H1 (cell line): ENCODE results near the gene ST3GAL2. TPM values are rescaled to one million over a fixed set of nuclear protein-coding genes. Genes with fewer than 3 reads are reported as not detected.
A peak's percentile ranks its signal among the peaks of the same experiment; 100 is the strongest.

Experiments
- CTCF ChIA-PET: fragments of 300-600 bp; sonication (Branson Sonifier 250); formaldehyde crosslinking; loops from one replicate; lab custom pipeline; 2021; ENCODE audit not compliant: partially characterized antibody; lab: Charles Lee
- POLR2A ChIA-PET: fragments of 300-600 bp; sonication (Branson Sonifier 250); formaldehyde crosslinking; loops from one replicate; lab custom pipeline; 2021; ENCODE audit warnings: inconsistent platforms; ENCODE audit not compliant: partially characterized antibody; lab: Charles Lee
- DNase-seq, 2 experiments: peaks; one replicate each; pipeline versions ENCODE4 v3.0.0 to v3.0.0-alpha.2; 2010 to 2022; ENCODE audit warnings: low spot score in 2 of 2, low read depth in 1 of 2, mixed read lengths in 1 of 2
- FAIRE-seq: peaks from 2 replicates; lab custom pipeline; 2011; peaks lifted over from hg19 to GRCh38; lab: Jason Lieb, UNC
- H2AFZ ChIP-seq: 2 replicates; pipeline ENCODE4 v1.8.1; 2012; ENCODE audit warnings: low read length, inconsistent platforms
- H2AK5ac ChIP-seq: 2 replicates; pipeline ENCODE4 v1.6.1; 2013; ENCODE audit warnings: low read depth, low read length
- H2BK120ac ChIP-seq: replicated peaks from 2 replicates; pipeline ENCODE3; 2013; ENCODE audit warnings: low read depth, low read length, inconsistent platforms
- H2BK12ac ChIP-seq: 2 replicates; pipeline ENCODE4 v1.6.1; 2013; ENCODE audit warnings: low read depth, low read length
- H2BK15ac ChIP-seq: 2 replicates; pipeline ENCODE4 v1.6.1; 2013; ENCODE audit warnings: low read length
- H2BK20ac ChIP-seq: 2 replicates; pipeline ENCODE4 v1.6.1; 2013; ENCODE audit warnings: low read length
- H2BK5ac ChIP-seq: 2 replicates; pipeline ENCODE4 v1.6.1; 2013; ENCODE audit warnings: low read depth, low read length
- H3K14ac ChIP-seq: 2 replicates; pipeline ENCODE4 v1.6.1; 2013; ENCODE audit warnings: inconsistent platforms; ENCODE audit not compliant: insufficient read length
- H3K18ac ChIP-seq: 2 replicates; pipeline ENCODE4 v1.6.1; 2013; ENCODE audit warnings: low read length; ENCODE audit errors: extremely low read depth
- H3K23ac ChIP-seq: 2 replicates; pipeline ENCODE4 v1.6.1; 2013; ENCODE audit warnings: inconsistent platforms; ENCODE audit not compliant: insufficient read length
- H3K23me2 ChIP-seq: 2 replicates; pipeline ENCODE4 v1.6.1; 2013; ENCODE audit warnings: low read depth, low read length
- H3K27ac ChIP-seq: 2 replicates; pipeline ENCODE4 v1.6.1; 2011; ENCODE audit warnings: low read depth, low read length, inconsistent platforms
- H3K27me3 ChIP-seq, 4 experiments: replicated peaks in 1 of 4; 1 replicate in 1 of 4; 2 replicates in 3 of 4; pipeline versions ENCODE4 v1.6.1 to v1.8.1; 2011 to 2013; ENCODE audit warnings: low read length in 3 of 4, mild to moderate bottlenecking in 3 of 4, inconsistent platforms in 2 of 4, mixed read lengths in 2 of 4, moderate library complexity in 1 of 4; ENCODE audit not compliant: control insufficient read depth in 3 of 4, insufficient read depth in 3 of 4; ENCODE audit errors: extremely low read depth in 1 of 4
- H3K36me3 ChIP-seq, 4 experiments: 2 replicates each; pipeline versions ENCODE4 v1.6.1 to v1.8.1; 2011 to 2013; ENCODE audit warnings: mild to moderate bottlenecking in 4 of 4, low read length in 3 of 4, moderate library complexity in 2 of 4, control low read depth in 1 of 4, inconsistent platforms in 1 of 4; ENCODE audit not compliant: insufficient read depth in 4 of 4, control insufficient read depth in 2 of 4
- H3K4ac ChIP-seq: replicated peaks from 2 replicates; pipeline ENCODE3; 2013; ENCODE audit warnings: low read length, low read depth, mixed read lengths, inconsistent platforms; ENCODE audit not compliant: insufficient read length
- H3K4me1 ChIP-seq, 4 experiments: replicated peaks in 1 of 4; 1 replicate in 1 of 4; 2 replicates in 3 of 4; pipeline versions ENCODE4 v1.6.1 to v1.8.1; 2011 to 2013; ENCODE audit warnings: low read length in 3 of 4, inconsistent platforms in 2 of 4, mixed read lengths in 1 of 4; ENCODE audit not compliant: insufficient read depth in 4 of 4, control insufficient read depth in 3 of 4
- H3K4me2 ChIP-seq, 2 experiments: 2 replicates each; pipeline versions ENCODE4 v1.6.1 to v1.8.1; 2011 to 2013; ENCODE audit warnings: low read depth in 2 of 2, low read length in 2 of 2, control low read depth in 1 of 2, inconsistent platforms in 1 of 2, mild to moderate bottlenecking in 1 of 2; ENCODE audit not compliant: insufficient read depth in 1 of 2
- H3K4me3 ChIP-seq, 4 experiments: fragments of 200-600, 300-600 bp in 1 of 4; sonication (generic), shearing (Covaris generic), sonication (Bioruptor Twin) in 1 of 4; 2 replicates each; pipeline versions ENCODE4 v1.5.1 to v1.8.1; 2011 to 2016; ENCODE audit warnings: low read length in 4 of 4, low read depth in 3 of 4, control low read depth in 2 of 4, inconsistent platforms in 2 of 4, mild to moderate bottlenecking in 2 of 4, mixed read lengths in 1 of 4, moderate library complexity in 1 of 4; ENCODE audit not compliant: insufficient read depth in 2 of 4; ENCODE audit errors: extremely low read depth in 1 of 4
- H3K56ac ChIP-seq: replicated peaks from 2 replicates; pipeline ENCODE3; 2013; ENCODE audit warnings: low read depth, mild to moderate bottlenecking, mixed read lengths, low read length, inconsistent platforms; ENCODE audit not compliant: insufficient read length
- H3K79me1 ChIP-seq: 2 replicates; pipeline ENCODE4 v1.6.1; 2013; ENCODE audit warnings: low read depth, low read length, control low read depth
- H3K79me2 ChIP-seq, 2 experiments: 2 replicates each; pipeline versions ENCODE4 v1.6.1 to v1.8.1; 2012 to 2013; ENCODE audit warnings: low read length in 2 of 2, mild to moderate bottlenecking in 2 of 2, inconsistent platforms in 1 of 2; ENCODE audit not compliant: insufficient read depth in 2 of 2, control insufficient read depth in 1 of 2
- H3K9ac ChIP-seq, 4 experiments: replicated peaks in 1 of 4; 1 replicate in 1 of 4; 2 replicates in 3 of 4; pipeline versions ENCODE4 v1.6.1 to v1.8.1; 2011 to 2013; ENCODE audit warnings: low read depth in 3 of 4, low read length in 3 of 4, control low read depth in 2 of 4, mild to moderate bottlenecking in 2 of 4, moderate library complexity in 2 of 4, inconsistent platforms in 1 of 4; ENCODE audit errors: extremely low read depth in 1 of 4
- H3K9me3 ChIP-seq, 2 experiments: 2 replicates each; pipeline versions ENCODE4 v1.6.1 to v1.8.1; 2012 to 2013; ENCODE audit warnings: mild to moderate bottlenecking in 2 of 2, moderate library complexity in 2 of 2, control low read depth in 1 of 2, inconsistent platforms in 1 of 2, low read depth in 1 of 2, low read length in 1 of 2, mixed read lengths in 1 of 2; ENCODE audit not compliant: insufficient read depth in 2 of 2
- H4K20me1 ChIP-seq, 2 experiments: replicated peaks in 1 of 2; 2 replicates each; pipeline versions ENCODE3 to v1.8.1; 2011 to 2013; ENCODE audit warnings: inconsistent platforms in 2 of 2, low read length in 2 of 2, mild to moderate bottlenecking in 1 of 2; ENCODE audit not compliant: insufficient read depth in 2 of 2, control insufficient read depth in 1 of 2
- H4K5ac ChIP-seq: 2 replicates; pipeline ENCODE4 v1.6.1; 2013; ENCODE audit warnings: low read length, low read depth, mixed read lengths, inconsistent platforms; ENCODE audit not compliant: insufficient read length
- H4K8ac ChIP-seq: 2 replicates; pipeline ENCODE4 v1.8.0; 2013; ENCODE audit warnings: mild to moderate bottlenecking, moderate library complexity, low read length, inconsistent platforms; ENCODE audit not compliant: insufficient read depth; ENCODE audit errors: extremely low read depth
- H4K91ac ChIP-seq: replicated peaks from 2 replicates; pipeline ENCODE3; 2013; ENCODE audit warnings: low read length, mixed read lengths, inconsistent platforms; ENCODE audit not compliant: insufficient read length
- CEBPB ChIP-seq: IDR thresholded peaks from 2 replicates; pipeline ENCODE4 v1.6.1; 2012; ENCODE audit warnings: low read depth, low read length
- E2F6 ChIP-seq: IDR thresholded peaks from 2 replicates; pipeline ENCODE4 v1.6.1; 2012; ENCODE audit warnings: inconsistent platforms
- KDM5A ChIP-seq: fragments of 200-600 bp; IDR thresholded peaks from 2 replicates; pipeline ENCODE4 v1.7.1; 2012; ENCODE audit warnings: mild to moderate bottlenecking, low read length, inconsistent platforms, mixed read lengths
- SRF ChIP-seq: IDR thresholded peaks from 2 replicates; pipeline ENCODE4 v1.6.1; 2011; ENCODE audit warnings: mild to moderate bottlenecking, low read depth, low read length, moderate library complexity
- SUZ12 ChIP-seq: fragments of 200-600 bp; sonication (generic); IDR thresholded peaks from 2 replicates; pipeline ENCODE4 v1.6.1; 2012; ENCODE audit warnings: mild to moderate bottlenecking, inconsistent platforms, low read length, moderate library complexity, mixed read lengths
- WGBS, 2 experiments: shearing (Covaris generic) in 1 of 2; methylation state at CpG; one replicate each; pipeline versions ENCODE4 v1.1.6 to v1.1.7; 2013 to 2015; ENCODE audit warnings: low lambda C conversion rate in 2 of 2, mixed read lengths in 2 of 2, inconsistent platforms in 1 of 2, low coverage in 1 of 2, missing lambda C conversion rate in 1 of 2; ENCODE audit not compliant: insufficient replicate concordance in 2 of 2, insufficient coverage in 1 of 2, insufficient read length in 1 of 2; ENCODE audit errors: extremely low coverage in 1 of 2, missing lambda C conversion rate in 1 of 2; 5-methylcytosine and 5-hydroxymethylcytosine counted together
- long read RNA-seq, 2 experiments: library from RNA in 1 of 2; library from capped mRNA in 1 of 2; stranded (forward); transcript quantifications; one replicate each; pipeline ENCODE4 v2.0.0, GENCODE V29; 2021; ENCODE audit warnings: inconsistent platforms in 1 of 2
- polyA minus RNA-seq, 3 experiments: library from RNA; depleted of rRNA, polyadenylated mRNA; stranded (reverse); fragments of >200 nt; gene quantifications; 1 replicate in 2 of 3; 2 replicates in 1 of 3; pipeline ENCODE4 v1.2.3, GENCODE V29; 2011
- polyA plus RNA-seq, 7 experiments: library from polyadenylated mRNA; depleted of rRNA in 3 of 7; stranded (reverse) in 5 of 7; unstranded in 2 of 7; fragments of >200 nt in 5 of 7; fragments of 200-250 nt in 2 of 7; gene quantifications; 1 replicate in 5 of 7; 2 replicates in 1 of 7; 4 replicates in 1 of 7; pipeline versions ENCODE4 v1.2.1 to v1.2.3, GENCODE V29; 2011 to 2013; ENCODE audit warnings: missing spikeins in 2 of 7, mixed read lengths in 2 of 7
- total RNA-seq: library from RNA; stranded (reverse); fragmentation: NEBNext Ultra II Directional; extraction: Animal tissue kit (Norgen Biotek cat#: 25700); gene quantifications from 2 replicates; pipeline ENCODE4 v1.2.1, GENCODE V29; 2021
- TF ChIP-seq, protein P1 (sequence below): IDR thresholded peaks from 2 replicates; pipeline ENCODE4 v1.6.1; 2011; ENCODE audit warnings: low read depth, mild to moderate bottlenecking, low read length; ENCODE audit not compliant: insufficient read depth

The ST3GAL2 gene
- 39.3 and 39.7 TPM in 2 replicates for total RNA-seq
- polyA plus RNA-seq (2011; rRNA removed): 14.4 and 30.5 TPM in 2 replicates
- polyA plus RNA-seq (2011; cell fraction: cytosol; rRNA removed): 16.9 TPM
- polyA plus RNA-seq (2011; cell fraction: nucleus; rRNA removed): 28.1 TPM
- polyA plus RNA-seq (2012, experiment 1 of 2): 19.3 to 24.6 TPM (median 22.0 TPM) in 4 replicates
- 19.9 TPM for polyA plus RNA-seq (2012, experiment 2 of 2)
- polyA plus RNA-seq (2013, experiment 1 of 2): 26.7 TPM
- polyA plus RNA-seq (2013, experiment 2 of 2): 27.0 TPM
- 33.4 and 49.9 TPM in 2 replicates for polyA minus RNA-seq (2011; rRNA and poly(A)+ RNA removed)
- 43.4 TPM for polyA minus RNA-seq (2011; cell fraction: cytosol; rRNA and poly(A)+ RNA removed)
- 43.8 TPM for polyA minus RNA-seq (2011; cell fraction: nucleus; rRNA and poly(A)+ RNA removed)
- long read RNA-seq, experiment 1, full-length matches to known transcripts: 2 of 12 reads
- long read RNA-seq, experiment 1, partial matches to known transcripts: 1 of 12 reads
- long read RNA-seq, experiment 1, other reads (novel, unspliced or antisense): 9 of 12 reads
- long read RNA-seq, experiment 2, partial matches to known transcripts: 0 of 2 reads
- long read RNA-seq, experiment 2, other reads (novel, unspliced or antisense): 2 of 2 reads

DNA sequence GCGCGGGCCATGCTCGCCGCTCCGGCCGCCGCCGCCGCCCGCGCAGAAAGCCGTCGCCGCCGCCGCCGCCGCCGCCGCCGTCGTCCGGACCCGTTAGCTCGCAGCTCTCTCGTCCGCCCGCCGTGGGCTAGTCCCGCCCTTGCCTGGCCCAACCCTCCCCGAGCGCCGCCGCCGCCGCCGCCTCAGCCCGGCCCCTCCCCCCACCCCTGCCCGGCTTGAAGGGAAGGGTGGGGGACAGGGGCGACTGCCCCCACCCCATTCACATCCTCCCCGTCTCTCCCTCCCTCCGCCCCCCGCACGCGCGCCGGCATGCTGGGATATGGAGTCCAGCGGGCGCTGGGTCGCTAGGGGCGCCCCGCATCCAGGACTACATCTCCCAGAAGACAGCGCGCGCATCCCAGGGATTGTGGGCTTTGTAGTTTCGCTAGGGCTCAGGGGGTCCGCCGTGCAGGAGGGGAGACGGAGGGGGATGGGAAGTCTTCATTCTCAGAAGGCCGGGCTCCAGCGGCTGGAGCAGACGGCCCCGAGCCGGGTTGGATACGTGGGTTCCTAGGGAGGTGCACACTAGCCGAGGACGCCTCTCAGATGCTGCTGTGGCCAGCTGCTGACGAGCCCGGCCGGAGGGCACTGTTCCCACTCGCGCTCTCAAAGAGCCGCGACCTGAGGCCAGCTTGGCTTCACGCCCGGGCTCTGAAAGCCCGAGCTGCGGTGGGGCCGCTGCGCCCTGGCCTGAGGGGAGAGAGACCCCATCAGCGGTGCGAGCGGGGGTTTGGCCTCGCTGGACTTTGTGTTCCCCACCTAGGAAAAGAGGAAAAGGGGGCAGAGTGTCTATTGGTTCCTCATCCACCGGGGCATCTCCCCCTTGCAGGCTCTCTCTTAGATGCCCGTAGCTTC lies at the start of gene ST3GAL2:
Gene ST3GAL2 (minus strand): TSS at position 132 of the 894 bp plus-strand sequence. CDS start 40,570 bp downstream, outside the sequence.
- 0 out of 2 replicates have a peak, but pooled peaks cover 7% of the 10 kb centered on the region for H3K79me1 ChIP-seq
- peak within 1 kb of the TSS; percentile 84; the same call in 1 of the 2 replicates for H2BK12ac ChIP-seq
- peak within 1 kb of the TSS; percentile 97; the same call in 1 of the 2 replicates for H2BK15ac ChIP-seq
- DNase-seq: peak; percentile 87 to 95
- POLR2A ChIA-PET: interaction anchor here (0.7 to 3.6 kb wide), 14 partner anchors 11 to 187 kb away, joined by 3 to 22 read pairs (median 4); partner anchors contain the start of genes COG4, DDX19A, EXOSC6 and FCSK
- H3K36me3 ChIP-seq: peaks cover 0 to 5% (median 0%) of the 10 kb centered on the region in 4 experiments; a peak in 3 of 8 replicates
- H3K4me2 ChIP-seq: peak within 1 kb of the TSS; percentile 94 to 98
- H2BK120ac ChIP-seq: no peak within 1 kb of the TSS
- H2BK20ac ChIP-seq: peak within 1 kb of the TSS; percentile 61; the same call in 1 of the 2 replicates
- no peaks in the 10 kb centered on the region for H3K9me3 ChIP-seq
- H2AFZ ChIP-seq: peak within 1 kb of the TSS; percentile 95
- WGBS, 2 experiments: 2% methylated on average over 29 of the region's 86 CpGs; no CpG with 5 or more reads in 1 of the 2 experiments
- peak within 1 kb of the TSS; percentile 2 for H3K56ac ChIP-seq
- no peak within 1 kb of the TSS for H3K23ac ChIP-seq
- peak within 1 kb of the TSS; percentile 99 for H3K18ac ChIP-seq
- peak within 1 kb of the TSS; percentile 76 to 92 (median 80) for H3K4me3 ChIP-seq
- peak within 1 kb of the TSS; percentile 88 for H3K4ac ChIP-seq
- CTCF ChIA-PET: interaction anchor here (0.5 to 4.2 kb wide), 8 partner anchors 10 to 99 kb away, joined by 3 to 37 read pairs (median 5); partner anchors contain the start of gene FCSK
- H3K27ac ChIP-seq: peak within 1 kb of the TSS; percentile 56; the same call in 1 of the 2 replicates
- H4K20me1 ChIP-seq: no peaks in the 10 kb centered on the region
- H3K23me2 ChIP-seq: peaks cover 11% of the 10 kb centered on the region
- H3K79me2 ChIP-seq: peaks cover 0 to 33% of the 10 kb centered on the region in 2 experiments; a peak in 2 of 4 replicates
- peak within 1 kb of the TSS; percentile 88 for H4K91ac ChIP-seq
- peak within 1 kb of the TSS; percentile 73 for H4K5ac ChIP-seq
- H3K27me3 ChIP-seq: no peaks in the 10 kb centered on the region
- H3K9ac ChIP-seq: peak within 1 kb of the TSS; percentile 69 to 86 (median 72)
- peak within 1 kb of the TSS; percentile 85 for H4K8ac ChIP-seq
- peak within 1 kb of the TSS; percentile 2; the same call in 1 of the 2 replicates for H2AK5ac ChIP-seq
- H3K4me1 ChIP-seq: peaks cover 5 to 23% (median 15%) of the 10 kb centered on the region in 4 experiments
- peak within 1 kb of the TSS; percentile 98 for H2BK5ac ChIP-seq
- FAIRE-seq: no peak
- H3K14ac ChIP-seq: no peak within 1 kb of the TSS
- TF ChIP-seq E2F6 (no peak), SUZ12 (no peak), SRF (no peak), KDM5A (no peak), CEBPB (no peak)
- TF ChIP-seq, protein P1, sequence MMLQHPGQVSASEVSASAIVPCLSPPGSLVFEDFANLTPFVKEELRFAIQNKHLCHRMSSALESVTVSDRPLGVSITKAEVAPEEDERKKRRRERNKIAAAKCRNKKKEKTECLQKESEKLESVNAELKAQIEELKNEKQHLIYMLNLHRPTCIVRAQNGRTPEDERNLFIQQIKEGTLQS: 0 out of 2 replicates have a peak, but pooled peaks have one; percentile 53
